Stimulated activated CD8-positive, alpha-beta memory T cell treated with anti-CD3 and anti-CD28 coated beads, Interleukin-15, amount 100 ng/mL, for 24 hours (primary cell): ENCODE measurements around the gene ZDHHC12.

Experiments used
- DNase-seq: peaks from one replicate; pipeline ENCODE4 v3.0.0-alpha.2; 2020; ENCODE audit warnings: low read depth

The ZDHHC12 gene

GRCh38 chr9:128685636-128686489 lies 38.1 kb downstream of the ZDHHC12 start:
- no peak for DNase-seq

DNA sequence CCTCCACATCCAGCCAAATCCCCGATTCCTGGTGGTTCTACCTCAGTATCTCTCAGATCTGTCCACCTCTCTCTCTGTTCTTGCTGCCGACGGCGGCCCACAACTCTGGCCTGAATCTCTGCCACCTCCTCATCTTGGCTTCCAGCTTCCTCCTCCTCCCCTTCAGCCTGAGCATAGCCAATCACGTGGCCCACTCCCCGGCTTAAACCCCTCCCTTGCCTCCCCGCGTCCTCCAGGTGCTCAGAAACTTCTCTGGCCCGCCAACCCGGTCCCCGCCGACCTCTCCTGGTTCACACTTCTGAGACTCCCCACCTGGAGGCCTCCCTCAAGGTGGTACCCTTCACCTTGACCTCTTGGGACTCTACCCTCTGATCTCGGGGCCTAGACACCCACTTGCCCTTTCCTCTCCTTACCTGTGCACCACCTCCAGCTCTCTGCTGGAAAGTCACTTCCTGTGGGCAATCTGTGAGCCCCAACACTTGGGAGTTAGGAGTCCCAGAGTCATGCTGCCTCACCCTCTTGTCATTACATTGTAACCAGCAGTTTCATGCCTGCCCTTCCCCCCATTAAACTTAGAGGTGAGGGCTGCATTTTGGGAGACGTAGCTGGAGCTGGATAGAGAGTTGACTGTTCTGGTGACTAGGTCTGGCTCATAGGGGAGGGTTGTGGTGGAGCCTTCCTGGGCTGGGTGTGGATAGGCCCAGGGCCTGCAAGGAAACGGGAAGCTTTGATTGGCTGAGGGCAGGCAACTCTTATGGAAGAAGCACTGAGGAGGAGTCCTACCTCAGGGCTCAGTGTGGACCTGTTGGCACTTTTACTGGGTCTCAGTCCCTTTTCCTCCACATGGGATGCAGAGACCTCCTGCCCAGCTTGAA lies 39.4 kb downstream of the ZDHHC12 start:
- DNase-seq = peak; percentile 40

GRCh38 chr9:128684065-128684324 lies 39.9 kb downstream of the ZDHHC12 start:
- no peak for DNase-seq

GRCh38 chr9:128683340-128684064 lies 40.4 kb downstream of the ZDHHC12 start:
- no peak for DNase-seq

DNA sequence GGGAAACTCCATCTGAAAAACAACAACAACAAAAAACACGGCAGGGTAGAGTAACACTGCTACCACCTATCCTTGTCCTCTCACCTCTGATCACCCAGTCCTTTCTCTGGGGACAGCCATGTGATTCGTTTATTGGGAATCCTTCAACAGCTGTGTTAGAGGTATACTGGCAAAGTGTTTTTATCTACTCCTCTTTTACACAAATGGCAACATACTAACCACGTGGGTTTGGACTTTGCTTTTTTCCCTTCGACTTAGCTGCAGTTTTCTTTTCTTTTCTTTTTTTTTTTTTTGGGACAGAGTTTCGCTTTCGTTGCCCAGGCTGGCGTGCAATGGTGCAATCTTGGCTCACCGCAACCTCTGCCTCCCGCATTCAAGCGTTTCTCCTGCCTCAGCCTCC lies 46.1 kb downstream of the ZDHHC12 start:
- DNase-seq = no peak

- no peak for DNase-seq
Observed at GRCh38 chr9:128675382-128675781, 48.5 kb downstream of the ZDHHC12 start.
